ENCODE data around the gene SLC11A1. TPM values are rescaled to one million over a fixed set of nuclear protein-coding genes. Genes with fewer than 3 reads are reported as not detected.

The SLC11A1 gene
- total RNA-seq, 1 donor from 2014 or later: not detected

DNA sequence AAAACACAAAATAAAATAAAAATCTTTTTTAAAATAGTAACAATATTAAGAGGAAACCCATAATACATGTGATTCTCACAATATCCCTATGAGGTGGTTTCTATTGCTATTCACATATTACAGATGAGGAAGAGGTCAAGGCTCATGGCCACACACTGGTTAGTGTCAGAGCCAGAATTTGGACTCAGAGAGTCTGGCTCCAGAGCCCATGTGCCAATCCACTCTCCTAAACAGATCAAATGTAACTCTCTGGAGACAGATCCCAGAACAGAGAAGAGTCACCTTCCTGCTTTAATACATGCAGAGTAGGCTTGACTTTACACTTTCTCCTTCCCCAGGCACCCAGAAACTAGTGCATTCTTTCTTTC, 10.1 kb upstream of the SLC11A1 start:
- TF ChIP-seq, protein P1, sequence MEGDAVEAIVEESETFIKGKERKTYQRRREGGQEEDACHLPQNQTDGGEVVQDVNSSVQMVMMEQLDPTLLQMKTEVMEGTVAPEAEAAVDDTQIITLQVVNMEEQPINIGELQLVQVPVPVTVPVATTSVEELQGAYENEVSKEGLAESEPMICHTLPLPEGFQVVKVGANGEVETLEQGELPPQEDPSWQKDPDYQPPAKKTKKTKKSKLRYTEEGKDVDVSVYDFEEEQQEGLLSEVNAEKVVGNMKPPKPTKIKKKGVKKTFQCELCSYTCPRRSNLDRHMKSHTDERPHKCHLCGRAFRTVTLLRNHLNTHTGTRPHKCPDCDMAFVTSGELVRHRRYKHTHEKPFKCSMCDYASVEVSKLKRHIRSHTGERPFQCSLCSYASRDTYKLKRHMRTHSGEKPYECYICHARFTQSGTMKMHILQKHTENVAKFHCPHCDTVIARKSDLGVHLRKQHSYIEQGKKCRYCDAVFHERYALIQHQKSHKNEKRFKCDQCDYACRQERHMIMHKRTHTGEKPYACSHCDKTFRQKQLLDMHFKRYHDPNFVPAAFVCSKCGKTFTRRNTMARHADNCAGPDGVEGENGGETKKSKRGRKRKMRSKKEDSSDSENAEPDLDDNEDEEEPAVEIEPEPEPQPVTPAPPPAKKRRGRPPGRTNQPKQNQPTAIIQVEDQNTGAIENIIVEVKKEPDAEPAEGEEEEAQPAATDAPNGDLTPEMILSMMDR (conservative IDR thresholded peaks at IDR 0.05; ENCODE audit: low read depth, low read length): no peak
- no peak overlapping the region for H3K4me3 ChIP-seq (ENCODE audit: low read depth, low read length)
- no peak for DNase-seq (ENCODE audit: low read depth)

DNA sequence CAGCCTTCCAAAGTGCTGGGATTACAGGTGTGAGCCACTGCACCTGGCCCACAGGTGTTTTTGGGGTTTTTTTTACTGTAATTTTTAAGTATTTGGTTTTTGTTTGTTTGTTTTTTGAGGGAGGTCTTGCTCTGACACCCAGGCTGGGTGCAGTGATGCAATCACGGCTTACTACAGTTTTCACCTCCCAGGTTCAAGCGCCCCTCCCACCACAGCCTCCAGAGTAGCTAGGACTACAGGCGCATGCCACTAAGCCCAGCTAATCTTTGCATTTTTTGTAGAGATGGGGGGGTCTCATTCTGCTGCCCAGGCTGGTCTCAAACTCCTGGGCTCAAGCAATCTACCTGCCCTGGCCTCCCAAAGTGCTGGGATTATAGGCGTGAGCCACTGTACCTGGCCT, 7.3 kb upstream of the SLC11A1 start:
- TF ChIP-seq, protein P1 (conservative IDR thresholded peaks at IDR 0.05; ENCODE audit: low read depth, low read length): no peak
- no peak overlapping the region for H3K4me3 ChIP-seq (ENCODE audit: low read depth, low read length)
- DNase-seq (ENCODE audit: low read depth): no peak

DNA sequence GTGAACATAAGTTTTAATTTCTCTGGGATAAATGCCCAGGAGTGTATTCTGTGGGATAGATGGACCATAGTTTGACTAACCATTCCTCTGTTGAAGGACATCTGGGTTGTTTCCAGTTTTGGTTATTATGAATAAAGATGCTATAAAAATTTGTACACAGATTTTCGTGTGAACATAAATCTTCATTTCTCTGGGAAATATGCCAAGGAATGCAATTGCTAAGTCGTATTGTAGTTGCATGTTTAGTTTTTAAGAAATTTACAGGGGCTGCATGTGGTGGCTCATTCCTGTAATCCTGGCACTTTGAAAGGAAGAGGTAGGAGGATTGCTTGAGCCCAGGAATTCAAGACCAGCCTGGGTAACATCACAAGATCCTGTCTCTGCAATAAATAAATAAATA, 6.9 kb upstream of the SLC11A1 start:
- TF ChIP-seq, protein P1 (conservative IDR thresholded peaks at IDR 0.05; ENCODE audit: low read depth, low read length): no peak

DNA sequence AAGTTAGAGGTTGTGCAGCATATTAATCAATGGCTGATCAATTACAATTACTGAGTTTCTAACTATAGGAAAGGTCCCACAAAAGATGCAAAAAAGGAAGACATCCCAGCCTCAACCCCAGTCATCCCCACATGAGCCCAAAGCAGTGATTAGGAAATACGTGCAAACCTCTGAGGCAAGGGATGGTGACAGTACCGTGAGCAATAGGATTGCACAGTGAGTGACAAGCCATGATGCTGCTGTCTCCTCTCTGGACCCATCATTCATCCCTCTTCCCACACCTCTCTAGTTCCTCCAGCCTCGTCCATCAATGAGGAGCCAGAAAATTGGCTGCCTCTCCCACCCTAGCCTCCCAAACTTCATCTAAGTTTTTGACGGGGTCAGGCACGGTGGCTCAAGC, 4.0 kb upstream of the SLC11A1 start:
- DNase-seq (ENCODE audit: low read depth): no peak
- TF ChIP-seq, protein P1 (conservative IDR thresholded peaks at IDR 0.05; ENCODE audit: low read depth, low read length): no peak
- H3K4me3 ChIP-seq (ENCODE audit: low read depth, low read length): no peak overlapping the region

More for the DNA sequence above, 6.9 kb upstream of the SLC11A1 start:
- DNase-seq (ENCODE audit: low read depth): no peak
- H3K4me3 ChIP-seq (ENCODE audit: low read depth, low read length): no peak overlapping the region

DNA sequence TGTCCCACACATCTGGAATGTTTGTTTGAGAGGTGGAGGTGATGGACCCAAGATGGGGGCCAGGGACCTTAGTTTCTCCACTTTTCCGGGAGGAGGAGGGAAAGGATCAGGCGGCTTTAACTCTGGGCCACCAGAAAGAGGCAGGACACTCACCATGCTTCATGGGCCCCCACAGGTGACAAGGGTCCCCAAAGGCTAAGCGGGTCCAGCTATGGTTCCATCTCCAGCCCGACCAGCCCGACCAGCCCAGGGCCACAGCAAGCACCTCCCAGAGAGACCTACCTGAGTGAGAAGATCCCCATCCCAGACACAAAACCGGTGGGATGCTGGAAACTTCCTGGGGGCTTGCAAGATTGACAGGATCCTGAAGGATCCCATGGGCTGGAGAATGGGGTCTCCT, 712 bp downstream of the SLC11A1 start:
- no peak for DNase-seq (ENCODE audit: low read depth)
- no peak overlapping the region for H3K4me3 ChIP-seq (ENCODE audit: low read depth, low read length)
- TF ChIP-seq, protein P1 (conservative IDR thresholded peaks at IDR 0.05; ENCODE audit: low read depth, low read length): no peak

DNA sequence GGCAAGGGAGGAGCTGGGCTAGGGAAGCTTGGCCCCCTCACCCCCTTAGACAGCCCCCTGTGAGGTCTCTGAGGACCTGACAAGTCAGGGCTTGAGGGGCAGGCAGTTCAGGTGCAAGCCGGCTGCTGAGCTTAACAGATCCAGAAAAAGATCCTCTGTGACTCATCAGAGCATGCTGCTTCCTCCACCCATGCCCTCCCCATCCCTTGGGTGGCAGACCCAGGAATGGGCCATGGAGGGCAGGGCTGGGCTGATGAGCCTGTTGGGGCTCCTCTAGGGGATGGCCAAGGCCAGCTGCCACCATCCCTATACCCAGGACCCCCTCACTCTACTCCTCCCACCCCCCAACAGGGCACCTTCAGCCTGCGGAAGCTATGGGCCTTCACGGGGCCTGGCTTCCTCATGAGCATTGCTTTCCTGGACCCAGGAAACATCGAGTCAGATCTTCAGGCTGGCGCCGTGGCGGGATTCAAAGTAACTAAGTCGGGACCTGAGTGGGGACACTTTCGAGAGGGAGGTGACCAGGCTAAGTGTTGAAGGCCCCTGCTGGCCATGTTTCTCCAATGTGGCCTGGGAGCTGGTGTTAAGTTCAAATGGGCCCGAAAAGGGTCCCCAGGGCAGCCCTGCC, 1.9 kb downstream of the SLC11A1 start:
- no peak for DNase-seq (ENCODE audit: low read depth)
- H3K4me3 ChIP-seq (ENCODE audit: low read depth, low read length): no peak overlapping the region
- TF ChIP-seq, protein P1 (conservative IDR thresholded peaks at IDR 0.05; ENCODE audit: low read depth, low read length): no peak

DNA sequence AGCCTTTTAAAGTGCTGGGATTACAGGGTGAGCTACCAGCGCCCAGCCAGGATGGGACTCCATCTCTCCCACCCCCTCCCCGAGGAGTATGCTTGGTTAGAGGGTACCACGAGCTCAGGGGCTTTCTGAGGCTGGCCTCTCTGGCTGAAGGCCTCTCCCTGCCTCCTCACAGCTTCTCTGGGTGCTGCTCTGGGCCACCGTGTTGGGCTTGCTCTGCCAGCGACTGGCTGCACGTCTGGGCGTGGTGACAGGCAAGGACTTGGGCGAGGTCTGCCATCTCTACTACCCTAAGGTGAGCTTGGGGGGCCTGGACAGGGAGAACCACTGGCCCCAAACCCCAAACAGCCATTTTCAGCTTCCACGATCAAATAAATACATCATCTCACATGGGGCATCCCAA, 2.9 kb downstream of the SLC11A1 start:
- DNase-seq (ENCODE audit: low read depth): no peak
- H3K4me3 ChIP-seq (ENCODE audit: low read depth, low read length): no peak overlapping the region
- TF ChIP-seq, protein P1 (conservative IDR thresholded peaks at IDR 0.05; ENCODE audit: low read depth, low read length): no peak
